ENCODE data around the gene CXADR.
"Not testable (repeated sequence)": the region's sequence is repeated elsewhere in the genome, so short reads cannot be mapped to it uniquely, and the experiment has no call there.

CXADR gene

DNA sequence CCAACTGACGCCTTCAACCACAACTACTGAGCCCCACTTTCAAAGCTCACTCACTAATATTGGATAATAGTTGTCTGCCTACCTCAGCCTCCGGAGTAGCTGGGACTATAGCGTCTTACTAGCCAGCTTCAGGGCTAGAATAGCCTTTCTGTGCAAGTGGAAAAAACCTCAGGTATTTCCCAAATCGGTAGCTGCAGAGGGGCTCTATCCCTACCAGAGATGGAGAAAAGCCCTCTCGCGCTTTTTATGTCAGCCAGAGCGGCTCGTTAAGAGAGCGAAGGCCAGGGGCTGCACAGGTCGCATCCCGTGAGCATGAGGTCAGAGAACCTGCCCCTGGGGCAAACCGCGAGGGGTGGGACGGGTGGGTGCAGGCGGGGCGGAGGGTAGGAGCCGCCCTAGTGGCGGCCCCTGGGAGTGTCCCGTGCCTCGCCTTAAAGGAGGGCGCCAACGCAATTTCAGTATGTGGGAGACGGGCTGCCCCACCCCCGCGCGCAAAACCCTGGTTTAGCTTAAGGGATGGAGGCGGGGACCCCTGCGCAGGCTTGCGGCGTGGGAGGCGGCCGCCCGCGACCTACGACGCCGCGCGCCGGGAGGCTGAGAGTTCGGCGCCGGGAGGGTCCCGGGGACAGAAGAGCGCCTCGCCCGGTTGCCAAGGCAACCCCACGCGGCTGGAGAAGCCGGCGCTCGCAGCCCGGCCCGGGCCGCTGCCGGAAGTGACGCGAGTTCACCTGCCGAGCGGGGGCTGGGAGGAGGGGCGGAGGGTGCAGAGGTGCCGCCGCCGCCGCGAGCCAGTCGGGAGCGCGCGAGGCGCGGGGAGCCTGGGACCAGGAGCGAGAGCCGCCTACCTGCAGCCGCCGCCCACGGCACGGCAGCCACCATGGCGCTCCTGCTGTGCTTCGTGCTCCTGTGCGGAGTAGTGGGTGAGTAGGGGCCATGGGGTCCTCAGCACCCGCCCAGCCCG lies at the start of gene CXADR:
Gene CXADR (plus strand): TSS at position 791 of the 961 bp plus-strand sequence. CDS start 87 bp downstream, at position 878.
- DNase-seq = peak; percentile 66

DNA sequence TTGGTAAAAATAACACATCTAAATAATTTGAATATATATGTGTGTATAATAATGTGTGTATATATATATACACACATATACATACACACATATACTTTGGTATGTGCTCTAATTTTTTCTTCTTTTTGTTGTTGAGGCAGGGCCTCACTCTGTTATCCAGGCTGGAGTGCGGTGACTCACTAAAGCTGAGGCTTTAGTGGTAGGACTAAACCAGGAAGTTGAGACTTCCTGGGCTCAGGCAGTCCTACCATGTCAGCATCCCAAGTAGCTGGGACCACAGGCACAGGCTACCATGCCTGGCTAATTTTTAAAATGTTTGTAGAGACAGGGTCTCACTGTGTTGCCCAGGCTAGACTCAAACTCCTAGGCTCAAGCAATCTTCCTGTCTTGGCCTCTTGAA lies 46.7 kb upstream of the CXADR start:
- no peak for DNase-seq

DNA sequence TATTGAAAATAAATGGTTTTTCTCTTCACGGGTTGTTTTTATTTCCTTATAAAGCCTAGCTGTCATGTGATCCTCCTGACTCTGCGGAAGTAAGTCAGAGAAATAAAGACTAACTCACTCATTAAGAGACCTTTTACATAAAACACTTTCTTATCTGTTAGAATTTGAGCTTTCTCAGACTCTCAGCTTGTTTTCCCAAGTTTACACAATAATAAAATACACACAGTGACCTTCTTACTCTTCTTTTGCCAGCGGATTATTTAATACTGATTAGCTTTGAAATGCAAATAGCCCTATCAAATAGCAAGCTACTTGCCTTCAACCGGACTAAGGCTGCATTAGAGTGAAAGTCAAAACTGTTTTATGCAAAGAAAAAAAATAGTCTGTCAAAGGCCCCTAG lies 45.5 kb upstream of the CXADR start:
- DNase-seq = no peak

- DNase-seq = no peak
These were observed 45.0 kb upstream of the CXADR start for GRCh38 chr21:17467829-17468228.

DNA sequence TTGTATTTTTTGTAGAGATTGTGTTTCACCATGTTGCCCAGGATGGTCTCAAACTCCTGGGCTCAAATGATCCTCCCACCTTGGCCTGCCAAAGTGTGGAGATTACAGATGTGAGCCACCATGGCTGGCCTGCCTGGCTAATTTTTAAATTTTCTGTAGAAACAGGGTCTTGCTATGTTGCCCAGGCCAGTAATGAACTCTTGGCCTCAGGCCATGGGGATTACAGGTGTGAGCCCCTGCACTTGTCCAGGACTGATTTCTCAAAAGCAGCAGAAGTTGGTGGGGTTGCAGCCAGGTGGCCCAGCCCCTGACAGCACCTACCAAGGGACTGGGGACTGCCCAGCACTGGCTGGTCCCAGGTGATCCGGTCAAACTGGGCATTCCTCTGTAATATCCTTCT lies 44.1 kb upstream of the CXADR start:
- DNase-seq = no peak

- no peak for DNase-seq
These were observed 43.1 kb upstream of the CXADR start for GRCh38 chr21:17469727-17470126.

GRCh38 chr21:17472182-17472581 lies 40.7 kb upstream of the CXADR start:
- DNase-seq = no peak

DNA sequence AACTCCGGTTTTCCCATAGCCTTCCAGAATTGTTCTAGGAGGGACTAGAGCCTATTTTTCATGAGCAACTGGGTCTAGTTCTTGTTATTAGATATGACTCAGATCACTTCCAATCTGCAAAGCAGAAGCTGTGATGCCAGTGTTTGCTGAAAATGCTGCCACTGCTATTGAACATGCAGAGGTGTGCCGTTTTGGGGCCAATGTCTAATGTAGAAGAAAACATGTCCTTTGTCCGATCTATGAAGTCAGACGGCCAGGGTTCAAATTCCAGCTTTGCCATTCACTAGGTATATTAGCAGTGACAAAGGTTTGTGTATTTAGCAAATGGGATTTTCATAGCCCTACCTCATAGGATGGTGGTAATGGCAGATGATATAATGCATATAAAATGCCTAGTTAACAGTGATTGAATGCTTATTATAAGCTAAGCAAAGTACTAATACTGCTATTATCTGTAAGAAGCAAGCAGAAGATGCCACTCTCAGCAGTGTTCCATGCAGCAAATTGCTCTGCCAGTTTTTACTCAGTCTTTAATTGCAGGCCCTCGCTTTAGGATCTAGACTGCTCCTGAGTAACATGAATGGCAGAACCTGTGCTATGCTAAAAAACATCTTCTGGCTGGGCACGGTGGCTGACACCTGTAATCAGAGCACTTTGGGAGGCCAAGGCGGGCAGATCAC lies 40.1 kb upstream of the CXADR start:
- DNase-seq = no peak

GRCh38 chr21:17476006-17476405 lies 36.8 kb upstream of the CXADR start:
- DNase-seq = no peak

GRCh38 chr21:17478156-17478555 lies 34.7 kb upstream of the CXADR start:
- DNase-seq = not testable (repeated sequence)

GRCh38 chr21:17479606-17480005 lies 33.2 kb upstream of the CXADR start:
- no peak for DNase-seq

DNA sequence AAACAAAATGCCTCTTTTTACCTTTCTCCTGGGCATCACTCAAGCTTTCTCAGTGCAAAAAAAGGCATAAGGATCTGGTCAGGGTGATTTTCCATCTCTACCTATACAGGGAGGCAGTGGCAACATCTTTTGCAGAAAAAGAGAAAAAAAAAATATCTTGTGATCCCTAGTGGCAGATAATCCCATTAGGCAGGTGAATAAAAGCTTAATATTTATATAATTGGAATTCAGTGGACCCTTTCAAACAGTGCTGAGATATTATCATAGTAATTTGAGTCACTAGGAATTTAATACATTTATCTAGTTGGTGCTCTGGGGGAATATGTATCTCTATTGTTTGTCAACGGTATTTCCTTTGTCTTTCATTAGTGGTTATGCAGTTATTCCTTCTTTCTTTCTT lies 29.9 kb upstream of the CXADR start:
- no peak for DNase-seq

DNA sequence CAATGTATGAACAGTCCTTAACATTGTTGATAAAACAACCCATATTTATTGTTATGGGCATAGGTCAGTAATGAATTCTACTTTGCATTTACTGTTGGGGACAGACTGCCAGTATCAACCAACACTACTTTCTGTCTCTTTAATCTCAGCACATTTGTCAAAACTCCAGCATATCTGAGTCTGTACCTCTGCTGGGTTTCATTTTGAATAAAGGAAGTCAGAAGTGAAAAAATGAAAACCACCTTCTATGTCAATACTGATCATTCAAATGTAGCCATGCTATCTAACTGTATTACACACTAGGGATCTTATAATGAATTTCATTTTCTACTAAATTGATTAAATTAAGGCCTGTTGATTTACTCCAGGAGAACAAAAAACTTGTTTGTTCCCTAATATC lies 24.2 kb upstream of the CXADR start:
- DNase-seq = no peak

DNA sequence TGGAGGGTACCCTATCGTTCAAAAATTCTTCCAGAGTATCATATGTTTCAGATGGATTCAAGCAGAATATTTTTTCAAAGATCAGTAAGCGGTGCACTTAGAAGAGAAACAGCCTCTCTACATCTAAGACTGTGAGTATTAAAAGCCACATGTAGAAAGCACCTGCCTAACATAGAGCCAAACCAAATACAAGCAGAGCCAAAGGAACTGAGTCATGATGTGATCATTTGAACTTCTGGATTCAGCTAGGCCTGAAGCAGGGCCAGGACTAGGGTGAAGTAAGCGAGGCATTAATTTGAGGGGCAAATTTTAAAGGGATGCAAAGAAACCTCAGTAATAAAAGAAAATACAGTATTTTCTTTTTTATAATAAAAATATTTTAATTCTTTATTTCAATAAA lies 23.3 kb upstream of the CXADR start:
- DNase-seq = not testable (repeated sequence)

DNA sequence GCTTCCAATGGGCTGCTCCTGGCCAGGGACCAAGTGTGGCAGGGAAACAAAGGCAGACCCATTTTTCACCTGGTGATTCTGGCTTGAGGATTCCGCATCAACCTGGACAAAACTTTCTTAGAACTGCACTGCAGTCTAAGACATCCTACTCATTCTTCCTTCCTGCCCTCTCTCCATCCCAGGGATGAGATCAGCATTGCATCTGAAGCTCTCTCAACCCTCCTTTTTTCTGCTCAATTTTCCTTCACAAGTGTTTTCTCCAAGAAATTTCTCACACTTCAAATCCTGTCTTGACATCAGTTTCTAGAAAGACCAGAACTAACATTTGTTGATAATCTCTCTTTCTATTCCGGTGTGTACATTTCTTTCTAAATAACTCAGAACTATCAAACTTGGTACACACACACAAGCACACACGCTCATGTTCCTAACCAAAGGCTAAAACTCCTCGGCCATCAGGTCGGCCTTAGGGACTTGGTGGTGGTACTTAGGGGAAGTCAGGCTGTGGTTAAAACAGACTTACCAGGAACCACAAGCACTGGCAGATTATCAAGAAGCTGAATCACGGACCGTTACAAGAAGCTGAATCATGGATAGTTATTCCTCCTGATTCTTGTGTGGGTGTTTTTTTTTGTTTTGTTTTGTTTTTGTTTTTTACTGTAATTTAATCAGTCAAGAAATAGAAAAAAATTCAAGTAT lies 21.0 kb upstream of the CXADR start:
- DNase-seq = no peak

DNA sequence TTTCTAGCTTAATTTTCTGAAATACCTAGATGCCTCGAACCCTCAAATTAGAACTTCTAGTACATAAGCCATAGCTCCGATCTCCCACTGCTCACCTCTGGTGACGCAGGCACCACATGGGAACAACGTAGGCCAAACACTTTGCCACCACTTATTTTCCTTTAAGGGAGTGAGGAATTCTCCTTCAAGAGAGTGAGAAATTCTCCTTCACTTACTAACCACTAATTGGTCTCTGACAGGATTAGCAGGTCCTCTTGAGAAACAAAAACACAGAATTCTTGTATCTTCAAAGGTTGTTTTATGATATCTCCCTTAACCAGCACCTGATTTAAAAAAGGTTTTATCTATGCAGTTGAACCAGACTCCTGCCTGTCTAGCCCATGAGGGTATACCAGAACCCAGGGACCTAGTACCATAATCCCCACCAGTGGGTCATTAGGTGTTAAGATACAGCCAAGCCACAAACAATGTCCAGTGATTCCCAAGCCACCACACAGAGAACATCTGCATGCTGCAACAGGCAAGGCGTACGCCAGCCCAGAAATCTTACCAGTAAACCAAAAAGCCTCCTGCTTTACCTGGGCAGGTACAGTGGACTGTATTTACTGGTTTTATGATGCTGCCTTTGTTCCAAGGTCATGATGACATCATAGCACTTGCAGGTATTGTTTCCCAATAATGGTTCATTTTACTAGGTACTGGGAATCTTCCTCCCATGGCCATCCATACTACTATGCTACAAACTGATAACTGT lies 20.3 kb upstream of the CXADR start:
- DNase-seq = no peak

DNA sequence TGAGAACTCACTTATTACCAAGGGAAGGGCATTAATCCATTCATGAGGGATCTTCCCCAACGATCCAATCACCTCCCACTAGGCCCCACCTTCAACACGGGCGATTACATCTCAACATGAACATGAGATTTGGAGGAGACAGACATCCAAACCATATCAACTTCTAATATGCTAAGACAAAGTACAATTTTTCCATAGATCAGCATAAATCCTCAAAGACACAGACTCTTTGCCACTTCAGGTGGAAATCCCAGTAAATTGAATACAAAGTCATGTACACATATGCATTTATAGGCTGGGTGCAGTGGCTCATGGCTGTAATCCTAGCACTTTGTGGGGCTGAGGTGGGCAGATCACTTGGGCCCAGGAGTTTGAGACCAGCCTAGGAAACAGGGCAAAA lies 18.8 kb upstream of the CXADR start:
- no peak for DNase-seq

DNA sequence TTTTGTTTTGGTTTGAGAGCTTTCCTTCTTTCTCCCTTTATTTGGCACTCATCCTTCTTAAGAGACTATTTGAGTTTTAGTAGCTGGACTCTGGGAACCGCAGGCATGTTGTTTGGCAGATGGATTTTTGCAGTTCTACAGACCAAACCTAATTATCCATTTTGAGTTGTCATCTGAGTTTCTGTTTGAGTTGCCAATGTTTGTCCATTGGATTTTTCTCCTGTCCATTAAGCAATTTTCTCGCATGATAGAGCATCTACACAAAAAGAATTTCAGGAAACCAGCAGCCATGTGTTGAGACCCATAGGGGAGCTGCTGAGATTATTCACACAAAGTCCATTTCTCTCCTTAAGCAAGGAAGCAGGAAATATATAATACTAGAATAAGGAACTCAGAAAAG lies 17.2 kb upstream of the CXADR start:
- no peak for DNase-seq

DNA sequence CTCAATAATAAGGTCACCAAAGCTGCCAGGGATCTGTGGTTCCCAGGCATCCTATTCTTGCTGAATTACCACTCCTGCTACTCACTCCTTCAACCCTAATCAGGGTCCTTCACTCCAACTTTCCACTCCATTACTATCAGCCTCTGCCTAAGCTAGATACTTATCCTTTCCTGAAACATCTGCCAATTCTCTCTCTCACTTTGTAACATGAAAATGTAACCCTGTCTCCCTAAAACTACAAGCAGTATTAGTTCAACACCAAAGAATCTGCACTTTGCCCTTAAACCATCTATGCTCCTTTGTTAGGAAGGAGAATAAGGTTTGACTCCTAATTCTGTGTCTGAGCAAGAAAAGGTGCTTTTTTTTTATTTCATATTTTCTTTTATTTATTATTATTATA lies 15.5 kb upstream of the CXADR start:
- no peak for DNase-seq

- no peak for DNase-seq
These were observed 14.3 kb upstream of the CXADR start for GRCh38 chr21:17498586-17498985.

GRCh38 chr21:17501107-17502006 lies 11.5 kb upstream of the CXADR start:
- DNase-seq = no peak

DNA sequence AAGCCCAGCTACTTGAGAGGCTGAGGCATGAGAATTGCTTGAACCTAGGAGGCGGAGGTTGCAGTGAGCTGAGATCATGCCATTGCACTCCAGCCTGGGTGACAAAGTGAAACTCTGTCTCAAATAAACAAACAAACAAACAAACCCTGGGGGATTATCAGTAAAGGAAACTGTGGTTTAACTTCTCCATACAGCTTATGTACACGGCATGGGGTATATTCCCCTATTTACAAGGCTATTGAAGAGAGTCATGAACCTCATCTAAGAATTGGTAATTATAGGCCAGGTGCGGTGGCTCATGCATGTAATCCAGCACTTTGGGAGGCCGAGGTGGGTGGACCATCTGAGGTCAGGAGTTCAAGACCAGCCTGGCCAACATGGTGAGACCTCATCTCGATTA lies 9.9 kb upstream of the CXADR start:
- not testable (repeated sequence) for DNase-seq
